NB4 (cell line): Measurements from ENCODE around the gene PRDX2.
"Not testable (repeated sequence)": the region's sequence is repeated elsewhere in the genome, so short reads cannot be mapped to it uniquely, and the experiment has no call there.

ENCODE experiments used
- MYC ChIP-seq: IDR thresholded peaks from 2 replicates; pipeline ENCODE4 v1.6.1; 2011; ENCODE audit warnings: low read depth, low read length
- POLR2A ChIP-seq: IDR thresholded peaks from 2 replicates; pipeline ENCODE4 v1.6.1; 2011; ENCODE audit warnings: mild to moderate bottlenecking; ENCODE audit not compliant: insufficient read length; ENCODE audit errors: extremely low read depth

- TF ChIP-seq POLR2A, MYC: not testable (repeated sequence)
Measured at GRCh38 chr19:12817810-12818209, 16.2 kb upstream of the PRDX2 start.
